Fibroblast of skin of left biceps (primary cell): ENCODE results near the gene PNMA8B.
A peak's percentile ranks its signal among the peaks of the same experiment; 100 is the strongest.
"Not testable (repeated sequence)": the region's sequence is repeated elsewhere in the genome, so short reads cannot be mapped to it uniquely, and the experiment has no call there.

Source experiments
- DNase-seq, 2 experiments: peaks; one replicate each; pipeline ENCODE4 v3.0.0-alpha.2; 2013; ENCODE audit warnings: low read depth in 2 of 2

Gene PNMA8B

GRCh38 chr19:46514589-46515289 lies 19.1 kb upstream of the PNMA8B start:
- no peak for DNase-seq

GRCh38 chr19:46513461-46514236 lies 18.0 kb upstream of the PNMA8B start:
- DNase-seq, result peak; percentile 47 to 52

GRCh38 chr19:46511237-46511636 lies 15.6 kb upstream of the PNMA8B start:
- DNase-seq, result no peak

- no peak for DNase-seq
Measured at GRCh38 chr19:46508206-46508605, 12.5 kb upstream of the PNMA8B start.

GRCh38 chr19:46503848-46504453 lies 8.3 kb upstream of the PNMA8B start:
- no peak for DNase-seq

GRCh38 chr19:46502891-46503290 lies 7.2 kb upstream of the PNMA8B start:
- DNase-seq, result no peak

- no peak for DNase-seq
Measured at GRCh38 chr19:46499692-46500091, 4.0 kb upstream of the PNMA8B start.

GRCh38 chr19:46497773-46498172 lies 2.1 kb upstream of the PNMA8B start:
- no peak for DNase-seq

GRCh38 chr19:46496886-46497285 lies 1.2 kb upstream of the PNMA8B start:
- not testable (repeated sequence) for DNase-seq

- no peak for DNase-seq
Measured at GRCh38 chr19:46496304-46496703, 637 bp upstream of the PNMA8B start.

- DNase-seq, result no peak
Measured at GRCh38 chr19:46494941-46495785, 504 bp downstream of the PNMA8B start.

- no peak for DNase-seq
Measured at GRCh38 chr19:46494146-46494940, 1.3 kb downstream of the PNMA8B start.

GRCh38 chr19:46493236-46494145 lies 2.2 kb downstream of the PNMA8B start:
- no peak for DNase-seq

GRCh38 chr19:46492841-46493235 lies 2.8 kb downstream of the PNMA8B start:
- no peak for DNase-seq

GRCh38 chr19:46491975-46492682 lies 3.5 kb downstream of the PNMA8B start:
- DNase-seq, result no peak

GRCh38 chr19:46490774-46491173 lies 4.9 kb downstream of the PNMA8B start:
- no peak for DNase-seq

- DNase-seq, result peak in 1 of 2 experiments; percentile 49
Measured at GRCh38 chr19:46489445-46490272, 6.0 kb downstream of the PNMA8B start.

GRCh38 chr19:46488551-46488950 lies 7.1 kb downstream of the PNMA8B start:
- no peak for DNase-seq
